ENCODE measurements around the gene SLC2A14. TPM values are rescaled to one million over a fixed set of nuclear protein-coding genes. Genes with fewer than 3 reads are reported as not detected.
A peak's percentile ranks its signal among the peaks of the same experiment; 100 is the strongest.
"Not testable (repeated sequence)": the region's sequence is repeated elsewhere in the genome, so short reads cannot be mapped to it uniquely, and the experiment has no call there.

SLC2A14 gene
- total and polyA plus RNA-seq, 2 experiments from 2014 or later = 6.1 to 6.6 TPM

DNA sequence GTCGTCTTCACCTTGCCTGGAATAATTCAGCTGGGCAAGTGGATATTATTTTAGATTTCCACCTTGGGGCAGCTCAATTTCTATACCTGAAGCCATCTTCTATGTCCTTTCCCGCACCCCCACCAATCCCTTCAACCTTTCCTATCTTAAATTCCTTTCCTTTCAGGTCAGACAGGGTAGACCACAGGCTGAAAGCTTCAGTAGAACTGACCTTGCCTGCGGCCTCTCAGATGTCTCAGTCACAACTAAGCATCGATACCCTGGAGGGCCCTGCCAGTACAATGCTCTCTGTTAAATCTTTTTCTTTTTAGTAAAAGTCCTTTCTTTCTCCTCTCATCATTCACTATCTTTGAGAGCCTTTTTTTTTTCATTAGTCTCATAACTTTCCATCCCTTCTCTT, 38.9 kb downstream of the SLC2A14 start:
- H3K4me2 ChIP-seq = no peak overlapping the region
- H3K27me3 ChIP-seq = no peaks in the 10 kb centered on the region
- no peaks in the 10 kb centered on the region for H3K36me3 ChIP-seq (replicated peaks; ENCODE audit: insufficient read depth, low read depth)
- no peaks in the 10 kb centered on the region for H3K9me2 ChIP-seq (replicated peaks; ENCODE audit: insufficient read depth)
- no peak overlapping the region for H3K4me3 ChIP-seq
- H2AFZ ChIP-seq = no peak overlapping the region
- no peak overlapping the region for H3K27ac ChIP-seq
- no peak for DNase-seq (ENCODE audit: low spot score)
- H4K20me1 ChIP-seq (ENCODE audit: insufficient read depth, poor library complexity, severe bottlenecking) = no peaks in the 10 kb centered on the region
- H3K4me1 ChIP-seq (ENCODE audit: insufficient read depth) = no peaks in the 10 kb centered on the region
- no peaks in the 10 kb centered on the region for H3K79me2 ChIP-seq
- TF ChIP-seq EZH2phosphoT487 (IDR thresholded peaks at IDR 0.05; ENCODE audit: low read depth, severe bottlenecking, unreplicated experiment) (no peak), EZH2 (IDR thresholded peaks at IDR 0.05; ENCODE audit: borderline replicate concordance) (no peak)
- TF ChIP-seq, protein P1, sequence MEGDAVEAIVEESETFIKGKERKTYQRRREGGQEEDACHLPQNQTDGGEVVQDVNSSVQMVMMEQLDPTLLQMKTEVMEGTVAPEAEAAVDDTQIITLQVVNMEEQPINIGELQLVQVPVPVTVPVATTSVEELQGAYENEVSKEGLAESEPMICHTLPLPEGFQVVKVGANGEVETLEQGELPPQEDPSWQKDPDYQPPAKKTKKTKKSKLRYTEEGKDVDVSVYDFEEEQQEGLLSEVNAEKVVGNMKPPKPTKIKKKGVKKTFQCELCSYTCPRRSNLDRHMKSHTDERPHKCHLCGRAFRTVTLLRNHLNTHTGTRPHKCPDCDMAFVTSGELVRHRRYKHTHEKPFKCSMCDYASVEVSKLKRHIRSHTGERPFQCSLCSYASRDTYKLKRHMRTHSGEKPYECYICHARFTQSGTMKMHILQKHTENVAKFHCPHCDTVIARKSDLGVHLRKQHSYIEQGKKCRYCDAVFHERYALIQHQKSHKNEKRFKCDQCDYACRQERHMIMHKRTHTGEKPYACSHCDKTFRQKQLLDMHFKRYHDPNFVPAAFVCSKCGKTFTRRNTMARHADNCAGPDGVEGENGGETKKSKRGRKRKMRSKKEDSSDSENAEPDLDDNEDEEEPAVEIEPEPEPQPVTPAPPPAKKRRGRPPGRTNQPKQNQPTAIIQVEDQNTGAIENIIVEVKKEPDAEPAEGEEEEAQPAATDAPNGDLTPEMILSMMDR (IDR thresholded peaks at IDR 0.05; ENCODE audit: poor library complexity) = no peak
- WGBS (ENCODE audit: low lambda C conversion rate, missing lambda C conversion rate) = 68% methylated on average over 4 of the region's 4 CpGs
- H3K9me3 ChIP-seq (ENCODE audit: low read depth) = no peaks in the 10 kb centered on the region

DNA sequence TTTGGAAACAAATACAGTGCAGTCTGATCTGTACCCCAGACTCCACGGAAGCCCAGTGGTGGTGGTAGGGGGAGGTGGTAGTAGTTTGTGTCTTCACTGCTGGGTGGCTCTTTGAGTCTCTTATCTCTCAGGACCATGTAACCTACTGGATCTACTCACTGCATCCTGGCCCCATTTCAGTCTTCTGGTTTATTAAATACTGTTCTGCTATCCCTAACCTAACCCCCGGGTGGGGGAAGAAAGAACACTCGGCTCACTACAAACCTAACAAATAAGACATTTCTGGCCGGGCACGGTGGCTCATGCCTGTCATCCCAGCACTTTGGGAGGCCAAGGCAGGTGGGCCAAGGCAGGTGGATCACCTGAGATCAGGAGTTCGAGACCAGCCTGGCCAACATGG, 39.5 kb downstream of the SLC2A14 start:
- H3K9me3 ChIP-seq (ENCODE audit: low read depth); H3K4me2 ChIP-seq; DNase-seq (ENCODE audit: low spot score); H3K4me1 ChIP-seq (ENCODE audit: insufficient read depth); H3K79me2 ChIP-seq; H3K27me3 ChIP-seq; H3K4me3 ChIP-seq; H2AFZ ChIP-seq; H3K36me3 ChIP-seq (replicated peaks; ENCODE audit: insufficient read depth, low read depth); H3K27ac ChIP-seq; H3K9me2 ChIP-seq (replicated peaks; ENCODE audit: insufficient read depth); H4K20me1 ChIP-seq (ENCODE audit: insufficient read depth, poor library complexity, severe bottlenecking): not testable (repeated sequence)
- WGBS (ENCODE audit: low lambda C conversion rate, missing lambda C conversion rate) = 74% methylated on average over 6 of the region's 6 CpGs

DNA sequence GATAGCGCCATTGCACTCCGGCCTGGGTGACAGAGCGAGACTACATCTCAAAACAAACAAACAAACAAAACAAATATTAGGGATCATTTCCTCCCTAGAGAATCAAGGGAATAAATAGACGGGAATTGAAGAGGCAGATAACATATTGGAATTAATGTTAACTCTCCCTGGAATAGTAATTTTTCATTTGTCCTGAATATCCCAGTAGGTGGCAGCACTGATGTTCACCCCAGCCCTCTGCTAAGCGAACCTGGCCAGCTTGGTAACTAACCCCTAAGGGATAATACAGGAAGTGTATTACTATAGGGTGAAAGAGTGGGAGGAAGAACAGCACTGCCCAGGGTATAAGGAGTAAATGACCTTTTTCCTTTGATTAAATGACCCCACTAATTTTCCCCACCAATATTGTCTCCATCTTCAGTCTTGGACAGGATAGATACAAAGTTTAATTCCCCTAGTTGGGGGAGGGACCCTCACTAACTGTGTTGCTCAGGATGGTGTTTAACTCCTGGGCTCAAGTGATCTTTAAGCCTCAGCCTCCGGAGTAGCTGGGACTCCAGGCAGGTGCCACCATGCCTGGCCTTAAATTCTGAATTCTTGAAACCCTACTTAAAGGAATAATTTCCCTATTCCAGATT, 40.5 kb downstream of the SLC2A14 start:
- H3K79me2 ChIP-seq = no peaks in the 10 kb centered on the region
- no peak for TF ChIP-seq EZH2phosphoT487 (IDR thresholded peaks at IDR 0.05; ENCODE audit: low read depth, severe bottlenecking, unreplicated experiment)
- TF ChIP-seq, protein P1 (IDR thresholded peaks at IDR 0.05; ENCODE audit: poor library complexity) = peak; percentile 51
- no peak for TF ChIP-seq EZH2 (IDR thresholded peaks at IDR 0.05; ENCODE audit: borderline replicate concordance)
- 64% methylated on average over 6 of the region's 6 CpGs for WGBS (ENCODE audit: low lambda C conversion rate, missing lambda C conversion rate)
- no peak overlapping the region for H3K4me3 ChIP-seq
- no peak overlapping the region for H3K27ac ChIP-seq
- H3K36me3 ChIP-seq (replicated peaks; ENCODE audit: insufficient read depth, low read depth) = no peaks in the 10 kb centered on the region
- no peaks in the 10 kb centered on the region for H4K20me1 ChIP-seq (ENCODE audit: insufficient read depth, poor library complexity, severe bottlenecking)
- no peaks in the 10 kb centered on the region for H3K4me1 ChIP-seq (ENCODE audit: insufficient read depth)
- H3K27me3 ChIP-seq = no peaks in the 10 kb centered on the region
- no peaks in the 10 kb centered on the region for H3K9me3 ChIP-seq (ENCODE audit: low read depth)
- no peaks in the 10 kb centered on the region for H3K9me2 ChIP-seq (replicated peaks; ENCODE audit: insufficient read depth)
- no peak overlapping the region for H2AFZ ChIP-seq
- H3K4me2 ChIP-seq = no peak overlapping the region
- DNase-seq (ENCODE audit: low spot score) = peak; percentile 54

DNA sequence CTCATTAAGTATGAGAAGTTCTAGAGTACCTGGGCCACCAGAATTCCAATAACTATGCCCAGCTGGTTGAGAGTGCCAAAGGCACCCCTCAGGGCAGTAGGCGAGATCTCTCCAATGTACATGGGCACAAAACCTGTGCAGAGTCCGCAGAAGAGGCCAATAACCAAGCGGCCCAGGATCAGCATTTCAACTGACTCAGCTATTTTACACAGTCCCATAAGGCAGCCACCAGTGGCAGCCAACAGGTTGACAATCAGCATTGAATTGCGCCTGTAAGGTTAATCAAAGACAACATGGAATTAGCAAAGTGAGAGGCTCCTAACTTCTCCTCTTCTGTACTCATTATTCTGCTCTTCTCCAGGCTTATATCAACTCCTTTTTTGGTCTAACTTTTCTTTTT, 43.0 kb downstream of the SLC2A14 start:
- H3K9me3 ChIP-seq (ENCODE audit: low read depth); H2AFZ ChIP-seq; H4K20me1 ChIP-seq (ENCODE audit: insufficient read depth, poor library complexity, severe bottlenecking); H3K4me3 ChIP-seq; H3K4me2 ChIP-seq; DNase-seq (ENCODE audit: low spot score); H3K27me3 ChIP-seq; H3K27ac ChIP-seq; H3K9me2 ChIP-seq (replicated peaks; ENCODE audit: insufficient read depth); H3K79me2 ChIP-seq; H3K4me1 ChIP-seq (ENCODE audit: insufficient read depth); H3K36me3 ChIP-seq (replicated peaks; ENCODE audit: insufficient read depth, low read depth): not testable (repeated sequence)
- 100% methylated on average over 4 of the region's 4 CpGs for WGBS (ENCODE audit: low lambda C conversion rate, missing lambda C conversion rate)

DNA sequence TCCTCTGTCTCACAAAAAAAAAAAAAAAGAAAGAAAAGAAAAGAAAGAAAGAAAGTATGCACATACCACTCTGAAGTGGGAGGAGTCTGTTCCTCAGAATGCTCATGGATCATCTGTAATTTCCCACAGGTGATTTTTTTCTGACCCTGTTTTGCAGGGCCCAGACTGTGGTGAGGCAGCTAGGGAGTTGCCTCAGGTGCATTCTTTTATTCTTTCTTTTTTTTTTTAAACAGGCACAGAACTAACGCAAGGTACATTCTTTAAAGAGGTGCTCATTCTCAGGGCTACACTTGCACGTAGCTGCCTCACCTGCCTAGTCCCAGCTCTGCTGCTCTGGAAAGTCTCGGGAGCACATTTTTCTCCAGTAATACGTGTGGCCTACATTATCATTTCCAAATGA, 47.0 kb downstream of the SLC2A14 start:
- not testable (repeated sequence) for H2AFZ ChIP-seq; H3K27me3 ChIP-seq; H3K4me1 ChIP-seq (ENCODE audit: insufficient read depth); H4K20me1 ChIP-seq (ENCODE audit: insufficient read depth, poor library complexity, severe bottlenecking); H3K9me3 ChIP-seq (ENCODE audit: low read depth); H3K36me3 ChIP-seq (replicated peaks; ENCODE audit: insufficient read depth, low read depth); H3K79me2 ChIP-seq; H3K4me2 ChIP-seq; H3K9me2 ChIP-seq (replicated peaks; ENCODE audit: insufficient read depth); H3K4me3 ChIP-seq
- DNase-seq (ENCODE audit: low spot score) = peak; percentile 51
- WGBS (ENCODE audit: low lambda C conversion rate, missing lambda C conversion rate) = 59% methylated on average over 2 of the region's 4 CpGs
- peak overlapping the region; percentile 85 for H3K27ac ChIP-seq

Data from hepatocyte (in vitro differentiated cells).